Bronchial epithelial cell (primary cell): Measurements from ENCODE around the gene GYPB. TPM values are rescaled to one million over a fixed set of nuclear protein-coding genes. Genes with fewer than 3 reads are reported as not detected.
A peak's percentile ranks its signal among the peaks of the same experiment; 100 is the strongest.
"Not testable (repeated sequence)": the region's sequence is repeated elsewhere in the genome, so short reads cannot be mapped to it uniquely, and the experiment has no call there.

ENCODE experiments used
- DNase-seq: peaks from one replicate; pipeline ENCODE4 v3.0.0-alpha.2; 2010; ENCODE audit warnings: low read depth
- FAIRE-seq: peaks from 2 replicates; lab custom pipeline; 2011; peaks lifted over from hg19 to GRCh38; lab: Jason Lieb, UNC
- H3K27me3 ChIP-seq: 2 replicates; pipeline ENCODE4 v1.5.1; 2011; ENCODE audit warnings: low read length; ENCODE audit not compliant: control insufficient read depth, insufficient read depth
- H3K36me3 ChIP-seq: 2 replicates; pipeline ENCODE4 v1.5.1; 2011; ENCODE audit warnings: low read length; ENCODE audit not compliant: control insufficient read depth, insufficient read depth
- H3K4me3 ChIP-seq: 2 replicates; pipeline ENCODE4 v1.5.1; 2011; ENCODE audit warnings: mild to moderate bottlenecking, low read depth, low read length, control low read depth
- CTCF ChIP-seq: IDR thresholded peaks from 2 replicates; pipeline ENCODE4 v1.5.1; 2011; ENCODE audit warnings: mild to moderate bottlenecking, moderate library complexity, low read length, control low read depth, inconsistent platforms; ENCODE audit not compliant: insufficient read depth, severe bottlenecking
- total RNA-seq: library from RNA; depleted of rRNA; stranded (reverse); fragments of >200 nt; gene quantifications from 2 replicates; pipeline ENCODE4 v1.2.1, GENCODE V29; 2014

The GYPB gene
- total RNA-seq, 1 donor from 2014 or later = not detected

DNA sequence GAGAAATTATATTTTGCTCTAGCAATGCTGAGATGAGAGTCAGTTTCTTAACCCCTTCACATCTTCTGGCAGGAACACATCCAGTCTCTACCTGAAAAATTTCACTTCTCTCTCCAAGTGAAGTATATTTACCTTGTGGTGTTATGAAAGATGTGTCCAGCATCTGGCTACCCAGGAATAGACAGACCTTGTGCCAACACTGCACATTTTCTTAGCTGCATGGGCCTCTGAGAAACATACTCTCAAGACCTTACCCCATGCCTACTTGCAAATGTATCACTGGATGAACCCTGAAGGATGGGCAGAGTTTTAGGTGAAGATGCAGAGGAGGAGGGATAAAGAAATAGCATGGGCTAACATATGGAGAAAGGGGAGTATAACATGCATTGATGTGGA is 13.6 kb downstream of the GYPB start:
- not testable (repeated sequence) for H3K4me3 ChIP-seq, FAIRE-seq, DNase-seq, H3K27me3 ChIP-seq, H3K36me3 ChIP-seq

DNA sequence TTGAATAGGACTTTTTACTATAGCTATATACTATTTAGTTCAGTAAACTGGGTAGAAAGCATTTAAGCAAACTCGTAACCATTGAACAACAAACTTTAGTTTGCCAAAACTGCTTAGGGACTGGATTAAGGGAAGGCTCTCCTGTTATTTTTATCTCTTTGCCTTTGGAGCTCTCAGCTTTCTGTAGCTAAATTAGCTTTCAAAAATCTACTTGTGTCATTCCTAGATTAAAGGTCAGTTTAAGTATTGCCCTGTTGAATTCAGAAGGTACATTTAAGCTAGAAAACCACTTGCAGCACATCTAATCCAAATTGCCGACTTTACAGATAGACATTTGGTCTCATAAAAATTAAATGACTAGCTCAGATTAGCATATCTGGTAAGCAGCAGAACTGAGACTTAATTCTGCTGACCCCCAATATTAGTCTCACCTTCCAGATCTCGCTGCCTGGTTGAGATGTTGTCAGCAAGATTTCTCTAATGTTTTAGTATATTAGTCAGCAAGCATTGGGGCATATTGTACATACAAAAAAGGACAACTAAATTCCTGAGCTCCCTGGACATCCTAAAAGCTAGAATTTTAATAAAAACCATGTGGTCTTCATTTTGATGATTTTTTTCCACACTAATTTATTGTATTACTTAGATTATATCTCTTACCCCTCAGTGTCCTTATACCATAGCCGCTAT is 14.2 kb downstream of the GYPB start:
- not testable (repeated sequence) for FAIRE-seq, H3K36me3 ChIP-seq, H3K27me3 ChIP-seq, H3K4me3 ChIP-seq, DNase-seq

DNA sequence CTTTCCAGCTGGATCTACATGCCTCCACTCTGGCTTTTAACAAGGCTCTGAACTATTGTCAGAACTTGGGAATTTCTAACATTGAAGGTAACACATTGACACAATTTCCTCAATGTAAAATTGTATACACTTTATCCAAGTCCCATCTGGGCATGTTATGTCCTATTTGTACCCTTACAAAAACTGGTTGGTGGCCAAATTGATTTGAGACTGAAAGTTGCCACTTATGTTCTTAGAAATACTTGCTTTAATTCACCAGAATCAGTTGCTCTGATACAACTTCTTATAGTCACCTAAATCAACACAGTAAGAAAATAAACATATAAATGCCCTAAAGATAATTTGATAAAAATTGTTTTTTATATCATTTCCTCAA is 15.3 kb downstream of the GYPB start:
- not testable (repeated sequence) for DNase-seq, H3K4me3 ChIP-seq, H3K36me3 ChIP-seq, H3K27me3 ChIP-seq, FAIRE-seq

- FAIRE-seq, H3K4me3 ChIP-seq, H3K27me3 ChIP-seq, H3K36me3 ChIP-seq, DNase-seq: not testable (repeated sequence)
Measured at GRCh38 chr4:144003205-144003889, 15.8 kb downstream of the GYPB start.

DNA sequence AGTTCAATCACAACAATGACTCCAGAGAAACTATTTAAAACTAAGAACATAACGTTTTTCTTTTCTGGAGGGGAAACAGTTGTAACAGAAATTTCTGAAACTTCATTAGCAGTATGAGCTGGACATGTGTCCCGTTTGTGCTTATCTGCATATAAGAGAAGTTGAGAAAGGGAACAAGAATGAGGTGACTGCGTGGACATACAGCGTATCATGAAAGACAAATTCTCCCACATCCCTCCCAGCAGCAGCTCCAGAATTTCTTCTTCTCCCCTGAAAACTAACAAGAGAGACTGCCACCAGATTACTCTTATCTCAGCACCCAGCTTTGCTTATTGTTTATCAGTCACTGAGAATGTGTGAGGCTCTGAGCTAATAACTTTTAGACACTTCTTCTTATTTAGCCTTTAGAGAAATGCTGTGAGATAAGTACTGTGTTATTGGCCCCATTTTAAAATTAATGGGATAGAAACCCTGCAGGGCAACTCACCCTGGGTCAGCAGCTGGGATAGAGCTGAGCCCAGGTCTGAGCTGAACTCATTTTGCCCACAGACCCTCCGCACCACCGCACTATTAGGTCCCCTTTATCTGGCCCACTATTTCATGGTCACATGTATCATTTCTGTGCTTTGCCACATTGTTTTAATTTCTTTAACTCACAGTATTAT is 18.7 kb downstream of the GYPB start:
- H3K4me3 ChIP-seq, H3K27me3 ChIP-seq, DNase-seq, H3K36me3 ChIP-seq, FAIRE-seq: not testable (repeated sequence)

DNA sequence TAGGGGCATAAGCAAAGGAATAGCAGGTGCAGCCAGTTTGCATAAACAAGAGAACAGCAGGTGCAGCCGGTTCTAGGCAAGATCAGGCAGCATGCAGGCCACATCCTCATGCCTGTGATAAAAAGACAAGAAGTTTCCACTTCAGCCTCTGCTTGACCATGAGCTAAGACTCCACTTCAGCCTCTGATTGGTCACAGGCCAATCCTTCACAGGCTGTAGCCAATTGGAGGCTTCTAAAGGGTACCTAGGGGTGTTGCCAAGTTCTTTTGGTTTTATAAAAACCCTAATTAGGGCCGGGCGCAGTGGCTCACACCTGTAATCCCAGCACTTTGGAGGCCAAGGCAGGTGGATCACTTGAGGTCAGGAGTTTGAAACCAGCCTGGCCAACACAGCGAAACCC is 23.0 kb downstream of the GYPB start:
- not testable (repeated sequence) for H3K27me3 ChIP-seq, DNase-seq, H3K4me3 ChIP-seq, FAIRE-seq, H3K36me3 ChIP-seq

- not testable (repeated sequence) for H3K27me3 ChIP-seq, DNase-seq, H3K4me3 ChIP-seq, H3K36me3 ChIP-seq, FAIRE-seq
Measured at GRCh38 chr4:143991761-143992160, 27.4 kb downstream of the GYPB start.

DNA sequence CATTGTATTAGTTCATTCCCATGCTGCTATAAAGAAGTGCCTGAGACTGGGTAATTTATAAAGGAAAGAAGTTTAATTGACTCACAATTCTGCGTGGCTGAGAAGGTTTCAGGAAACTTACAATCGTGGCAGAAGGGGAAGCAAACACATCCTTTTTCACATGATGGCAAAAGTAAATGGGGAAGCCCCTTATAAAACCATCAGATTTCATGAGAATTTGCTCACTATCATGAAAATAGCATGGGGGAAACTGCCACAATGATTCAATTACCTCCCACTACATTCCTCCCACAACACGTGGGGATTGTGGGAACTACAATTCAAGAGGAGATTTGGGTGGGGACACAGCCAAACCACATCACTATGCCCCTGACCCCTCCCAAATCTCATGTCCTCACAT is 28.5 kb downstream of the GYPB start:
- DNase-seq, FAIRE-seq, H3K27me3 ChIP-seq, H3K4me3 ChIP-seq, H3K36me3 ChIP-seq: not testable (repeated sequence)

DNA sequence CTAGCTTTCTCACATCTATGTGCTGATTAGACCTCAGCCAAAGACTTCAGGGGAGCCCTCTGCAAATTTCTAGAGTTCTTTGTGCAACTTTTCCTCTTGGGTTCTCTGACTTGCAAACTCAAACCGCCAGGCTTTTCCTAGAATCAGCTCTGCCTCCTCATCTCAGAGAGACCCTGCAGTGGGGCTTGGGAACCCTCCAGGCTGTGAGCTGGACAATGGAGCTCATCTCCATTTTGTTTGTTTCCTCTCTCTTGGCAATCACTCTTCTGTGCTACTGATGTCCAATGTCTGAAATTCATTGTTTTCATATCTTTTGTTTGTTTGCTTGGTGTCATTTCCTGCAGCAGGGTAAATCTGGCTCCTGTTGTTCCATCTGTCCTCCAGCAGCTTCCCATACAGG is 33.0 kb downstream of the GYPB start:
- no peaks in the 10 kb centered on the region for H3K36me3 ChIP-seq
- DNase-seq = no peak
- TF ChIP-seq CTCF = no peak
- no peak for FAIRE-seq
- H3K27me3 ChIP-seq = no peaks in the 10 kb centered on the region
- no peak overlapping the region for H3K4me3 ChIP-seq

GRCh38 chr4:143980776-143981175 is 38.4 kb downstream of the GYPB start:
- H3K27me3 ChIP-seq, H3K36me3 ChIP-seq, H3K4me3 ChIP-seq, FAIRE-seq: not testable (repeated sequence)
- peak; percentile 20 for DNase-seq

DNA sequence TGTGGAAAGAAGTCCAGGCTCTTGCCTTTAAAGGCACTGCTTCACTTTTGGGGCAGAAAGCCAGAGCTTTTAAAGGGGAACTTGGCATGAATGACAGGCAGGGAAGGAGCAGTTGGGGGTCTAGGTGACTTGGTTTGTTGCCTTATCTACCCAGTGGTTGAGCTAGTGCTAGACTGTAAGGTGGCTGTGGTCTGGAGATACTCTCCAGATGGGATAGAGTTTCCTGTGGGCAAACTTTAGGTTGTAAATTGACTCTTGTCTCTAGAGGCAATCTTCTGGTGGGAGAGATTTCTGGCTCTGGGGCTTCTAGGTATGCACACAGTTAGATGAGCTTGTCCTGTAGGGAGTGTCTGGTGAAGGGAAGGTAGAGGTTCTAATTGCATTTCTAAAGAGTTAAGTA is 43.7 kb downstream of the GYPB start:
- not testable (repeated sequence) for H3K4me3 ChIP-seq, FAIRE-seq, H3K27me3 ChIP-seq, DNase-seq, H3K36me3 ChIP-seq

- not testable (repeated sequence) for H3K4me3 ChIP-seq, H3K27me3 ChIP-seq, FAIRE-seq, H3K36me3 ChIP-seq, DNase-seq
Measured at GRCh38 chr4:143974021-143974420, 45.2 kb downstream of the GYPB start.
